Measurements from ENCODE around the gene SLC25A11.
"Not testable (repeated sequence)": the region's sequence is repeated elsewhere in the genome, so short reads cannot be mapped to it uniquely, and the experiment has no call there.

DNA sequence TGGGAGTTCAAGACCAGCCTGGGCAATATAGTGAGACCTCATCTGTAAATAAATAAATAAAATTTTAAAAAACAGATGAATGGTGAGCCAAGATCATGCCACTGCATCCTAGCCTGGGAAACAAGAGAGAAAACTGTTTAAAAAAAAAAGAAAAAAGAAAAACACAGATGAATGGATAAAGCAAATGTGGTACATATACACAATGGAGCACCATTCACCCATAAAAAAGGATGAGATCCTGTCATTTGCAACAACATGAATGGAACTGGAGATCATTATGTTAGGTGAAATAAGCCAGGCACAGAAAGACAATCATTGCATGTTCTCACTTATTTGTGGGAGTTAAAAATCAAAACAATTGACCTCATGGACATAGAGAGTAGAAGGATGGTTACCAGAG lies 33.2 kb downstream of the SLC25A11 start:
- not testable (repeated sequence) for TF ChIP-seq CTCF (IDR thresholded peaks at IDR 0.05; ENCODE audit: insufficient read depth, low read length, poor library complexity, severe bottlenecking); EZH2phosphoT487 (conservative IDR thresholded peaks at IDR 0.05; ENCODE audit: low read length)
